LNCaP clone FGC (cell line): Measurements from ENCODE around the gene TNC.

Experiments
- DNase-seq: peaks from one replicate; pipeline ENCODE4 v3.0.0-alpha.2; 2011; ENCODE audit warnings: low read depth
- H3K4me3 ChIP-seq: 2 replicates; pipeline ENCODE4 v1.5.1; 2011; ENCODE audit warnings: mild to moderate bottlenecking, low read depth, low read length, control low read depth
- TF ChIP-seq, protein P1 (sequence below): IDR thresholded peaks from 2 replicates; pipeline ENCODE4 v1.5.1; 2012; ENCODE audit warnings: mild to moderate bottlenecking; ENCODE audit not compliant: control insufficient read depth, insufficient read depth; ENCODE audit errors: extremely low read depth

TNC gene

DNA sequence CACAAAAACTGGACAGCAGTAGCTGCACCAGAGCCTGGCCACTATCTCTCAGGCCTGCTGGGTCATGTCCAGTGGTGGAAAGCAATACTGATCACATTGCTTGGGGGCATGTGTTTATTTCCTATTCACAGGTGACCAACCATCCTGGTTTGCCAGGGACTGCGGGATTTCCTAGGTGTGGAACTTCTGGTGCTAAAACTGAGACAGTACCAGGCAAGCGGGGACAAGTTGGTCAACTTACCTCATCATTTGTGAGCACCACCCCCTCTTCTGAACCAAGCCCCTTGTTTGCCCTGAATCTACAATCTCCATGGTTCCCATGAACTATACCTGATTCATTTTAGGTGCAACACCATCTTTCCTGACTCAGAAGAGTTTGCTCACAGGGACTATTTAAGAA is 81.3 kb downstream of the TNC start:
- TF ChIP-seq, protein P1, sequence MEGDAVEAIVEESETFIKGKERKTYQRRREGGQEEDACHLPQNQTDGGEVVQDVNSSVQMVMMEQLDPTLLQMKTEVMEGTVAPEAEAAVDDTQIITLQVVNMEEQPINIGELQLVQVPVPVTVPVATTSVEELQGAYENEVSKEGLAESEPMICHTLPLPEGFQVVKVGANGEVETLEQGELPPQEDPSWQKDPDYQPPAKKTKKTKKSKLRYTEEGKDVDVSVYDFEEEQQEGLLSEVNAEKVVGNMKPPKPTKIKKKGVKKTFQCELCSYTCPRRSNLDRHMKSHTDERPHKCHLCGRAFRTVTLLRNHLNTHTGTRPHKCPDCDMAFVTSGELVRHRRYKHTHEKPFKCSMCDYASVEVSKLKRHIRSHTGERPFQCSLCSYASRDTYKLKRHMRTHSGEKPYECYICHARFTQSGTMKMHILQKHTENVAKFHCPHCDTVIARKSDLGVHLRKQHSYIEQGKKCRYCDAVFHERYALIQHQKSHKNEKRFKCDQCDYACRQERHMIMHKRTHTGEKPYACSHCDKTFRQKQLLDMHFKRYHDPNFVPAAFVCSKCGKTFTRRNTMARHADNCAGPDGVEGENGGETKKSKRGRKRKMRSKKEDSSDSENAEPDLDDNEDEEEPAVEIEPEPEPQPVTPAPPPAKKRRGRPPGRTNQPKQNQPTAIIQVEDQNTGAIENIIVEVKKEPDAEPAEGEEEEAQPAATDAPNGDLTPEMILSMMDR, result no peak
- DNase-seq, result no peak
- H3K4me3 ChIP-seq, result no peak overlapping the region

DNA sequence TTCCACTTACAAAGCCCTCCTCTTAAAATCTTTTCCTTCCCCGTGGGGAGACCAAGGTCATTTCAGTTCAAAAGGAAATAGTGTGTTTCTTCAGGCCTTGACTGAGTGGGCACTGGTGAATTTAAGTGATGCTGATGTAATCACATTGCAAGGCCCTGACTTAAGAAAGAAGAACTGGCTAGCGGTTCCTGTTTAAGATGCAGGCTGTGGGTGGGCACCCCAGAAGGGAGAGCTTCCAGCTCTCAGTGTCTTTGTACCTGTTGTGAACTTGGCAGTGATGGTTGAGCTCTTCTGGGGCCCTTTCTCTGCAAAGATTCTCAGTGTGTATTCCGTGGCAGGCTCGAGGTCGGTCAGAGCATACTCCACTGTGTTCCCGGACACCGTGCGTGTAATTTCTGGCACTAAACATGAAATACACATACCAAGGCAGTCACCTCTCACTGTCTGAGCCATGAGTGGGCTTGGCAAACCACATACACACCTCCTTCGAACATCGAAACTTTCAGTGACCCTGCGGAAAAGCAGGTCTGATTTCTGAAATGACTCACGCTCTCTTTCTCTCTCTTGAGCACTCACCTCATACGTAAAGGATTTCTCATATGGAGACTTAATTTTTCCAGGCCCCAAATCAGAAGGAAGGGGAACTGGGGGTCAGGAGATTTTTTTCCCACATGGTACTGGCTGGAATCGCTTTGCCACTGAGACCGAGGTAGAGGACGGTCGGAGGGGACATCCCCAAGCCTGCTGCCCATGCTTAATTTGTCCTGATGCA is 81.9 kb downstream of the TNC start:
- TF ChIP-seq, protein P1, result no peak
- H3K4me3 ChIP-seq, result no peak overlapping the region
- DNase-seq, result no peak

DNA sequence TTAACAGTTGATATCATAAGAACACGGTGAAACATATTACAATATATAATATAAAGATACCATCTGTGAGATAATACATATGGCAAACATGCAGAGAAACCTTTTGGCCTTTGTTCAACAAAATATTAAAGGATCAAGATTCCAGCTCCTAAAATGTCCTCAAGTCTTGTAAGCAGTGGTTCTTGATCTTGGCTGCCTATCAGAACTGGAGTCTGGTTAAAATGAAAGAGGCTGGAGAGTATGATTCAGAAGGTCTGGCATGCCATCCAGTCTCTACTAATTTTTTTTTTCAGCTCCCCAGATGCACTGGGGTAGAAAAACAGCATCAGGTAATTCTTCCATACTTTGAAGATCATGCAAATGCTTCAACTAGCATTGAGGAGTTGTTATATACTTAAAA is 83.2 kb downstream of the TNC start:
- peak; percentile 90 for DNase-seq
- TF ChIP-seq, protein P1, result no peak
- no peak overlapping the region for H3K4me3 ChIP-seq

DNA sequence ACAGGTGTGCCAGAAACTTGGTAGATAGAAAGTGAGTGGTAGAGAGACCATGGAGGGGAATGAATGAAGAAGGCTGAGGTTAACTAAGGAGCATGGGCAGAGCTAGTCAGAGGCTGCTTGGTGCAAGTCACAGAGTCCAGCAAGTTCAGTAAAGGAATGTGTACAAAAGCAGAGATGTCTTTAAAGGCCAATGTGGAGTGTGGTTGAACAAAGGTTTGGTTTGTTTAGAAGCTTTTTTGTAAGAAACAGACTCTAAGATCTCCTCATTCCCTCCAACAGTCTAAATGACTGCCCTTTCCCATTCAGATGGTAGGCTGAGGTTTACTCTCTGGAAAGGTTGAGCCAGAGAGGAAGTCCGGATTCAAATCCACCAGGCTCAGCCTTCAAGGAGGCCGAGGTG is 84.2 kb downstream of the TNC start:
- DNase-seq, result no peak
- no peak overlapping the region for H3K4me3 ChIP-seq
- TF ChIP-seq, protein P1, result no peak

DNA sequence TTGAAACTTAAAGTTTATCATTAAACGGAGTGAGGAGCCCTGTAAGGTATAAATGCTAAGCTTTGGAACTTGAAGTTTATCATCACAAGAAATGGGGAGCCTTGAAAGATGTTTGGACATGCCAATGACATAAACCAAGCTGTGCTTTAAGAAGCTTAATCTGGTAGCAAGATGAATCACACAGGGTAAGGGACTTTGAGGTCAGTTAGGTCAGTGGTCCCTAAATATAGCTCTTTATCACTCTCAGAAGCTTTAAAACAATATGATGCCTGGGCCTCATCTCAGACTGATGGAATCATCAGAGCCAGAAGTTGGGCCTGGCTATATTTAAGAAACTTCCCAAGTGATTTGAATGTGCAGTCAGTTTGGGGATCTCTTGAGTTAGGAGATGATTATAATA is 85.7 kb downstream of the TNC start:
- TF ChIP-seq, protein P1, result no peak
- H3K4me3 ChIP-seq, result no peak overlapping the region
- no peak for DNase-seq

DNA sequence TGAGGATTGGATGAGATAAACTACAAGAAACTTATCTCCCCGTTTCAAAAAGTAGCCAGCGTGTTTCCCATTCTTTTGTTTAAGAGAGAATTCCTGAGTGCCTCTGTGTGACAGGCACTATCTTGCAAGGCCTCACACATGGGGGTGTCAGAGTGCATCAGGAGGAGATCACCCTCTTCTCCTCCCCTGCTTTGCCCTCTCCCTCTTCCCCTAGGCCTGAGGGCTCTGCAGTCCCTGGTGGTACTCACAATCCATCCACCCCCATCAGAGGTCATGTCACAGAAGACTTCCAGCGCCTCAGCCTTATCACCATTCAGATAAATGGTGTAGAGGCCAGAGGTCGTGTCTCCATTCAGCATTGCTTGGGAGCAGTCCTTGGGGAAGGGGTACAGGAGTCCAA is 88.0 kb downstream of the TNC start:
- TF ChIP-seq, protein P1, result no peak
- no peak for DNase-seq
- no peak overlapping the region for H3K4me3 ChIP-seq

DNA sequence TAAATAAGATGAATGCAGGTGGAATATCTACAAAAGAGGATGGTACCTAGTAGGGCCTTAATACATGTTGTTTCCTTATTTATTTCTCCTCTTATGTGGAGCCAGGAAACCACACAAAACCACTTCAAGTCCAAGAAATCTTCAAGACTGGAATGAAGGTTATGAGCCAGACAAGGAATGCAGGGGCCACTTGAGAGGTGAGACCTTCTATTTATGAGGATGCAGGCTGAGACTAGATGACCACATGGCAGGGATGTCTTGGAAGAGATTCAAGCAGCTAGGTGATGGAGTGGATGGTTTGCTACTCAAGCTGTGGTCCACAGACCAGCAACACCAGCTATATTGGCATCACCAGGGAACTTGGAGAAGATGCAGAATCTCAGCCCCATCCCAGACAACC is 92.2 kb downstream of the TNC start:
- no peak for DNase-seq
- H3K4me3 ChIP-seq, result no peak overlapping the region
- TF ChIP-seq, protein P1, result no peak
